HepG2 (cell line): ENCODE data around the gene POM121. TPM values are rescaled to one million over a fixed set of nuclear protein-coding genes. Genes with fewer than 3 reads are reported as not detected.
A peak's percentile ranks its signal among the peaks of the same experiment; 100 is the strongest.

ENCODE experiments used
- BCL3 ChIP-seq: sonication (generic); formaldehyde crosslinking; IDR thresholded peaks from 2 replicates; pipeline ENCODE4 v1.5.1; 2020; ENCODE audit warnings: mild to moderate bottlenecking, missing genetic modification reagents, moderate library complexity
- CENPT ChIP-seq: sonication (generic); formaldehyde crosslinking; IDR thresholded peaks from 2 replicates; pipeline ENCODE4 v1.8.0; 2022; ENCODE audit warnings: low read depth, mild to moderate bottlenecking, moderate library complexity, missing genetic modification reagents
- E2F1 ChIP-seq: sonication (generic); formaldehyde crosslinking; IDR thresholded peaks from 2 replicates; pipeline ENCODE4 v1.5.0; 2020; ENCODE audit warnings: missing genetic modification reagents
- ETV6 ChIP-seq: sonication (generic); formaldehyde crosslinking; conservative IDR thresholded peaks from 2 replicates; pipeline ENCODE4 v1.4.0; 2020; ENCODE audit warnings: missing genetic modification reagents
- GATAD1 ChIP-seq: IDR thresholded peaks from 2 replicates; pipeline ENCODE4 v1.6.1; 2016; ENCODE audit warnings: missing genetic modification reagents, missing compliant biosample characterization
- GPN1 ChIP-seq: sonication (generic); formaldehyde crosslinking; IDR thresholded peaks from 2 replicates; pipeline ENCODE4 v1.5.1; 2020; ENCODE audit warnings: missing genetic modification reagents, borderline replicate concordance
- HNF4G ChIP-seq, 2 experiments: sonication (generic) in 1 of 2; formaldehyde crosslinking in 1 of 2; IDR thresholded peaks; 2 replicates each; pipeline versions ENCODE4 v1.4.0 to v1.6.1; 2011 to 2020; ENCODE audit warnings: borderline replicate concordance in 2 of 2, low read depth in 2 of 2, mild to moderate bottlenecking in 2 of 2, low read length in 1 of 2, missing genetic modification reagents in 1 of 2, moderate library complexity in 1 of 2
- ISX ChIP-seq: sonication (generic); formaldehyde crosslinking; conservative IDR thresholded peaks from 2 replicates; pipeline ENCODE4 v1.5.0; 2020; ENCODE audit warnings: missing genetic modification reagents
- POLR2AphosphoS5 ChIP-seq: IDR thresholded peaks from 2 replicates; pipeline ENCODE4 v1.6.1; 2012; ENCODE audit warnings: low read depth, low read length
- SKI ChIP-seq: fragments of 450-650 bp; IDR thresholded peaks from one replicate; pipeline ENCODE4 v1.6.1; 2018; ENCODE audit warnings: mild to moderate bottlenecking; ENCODE audit not compliant: partially characterized antibody
- SKIL ChIP-seq: sonication (generic); formaldehyde crosslinking; IDR thresholded peaks from 2 replicates; pipeline ENCODE4 v1.8.0; 2022; ENCODE audit warnings: missing genetic modification reagents, mild to moderate bottlenecking, moderate library complexity, borderline replicate concordance
- TBX2 ChIP-seq: sonication (generic); formaldehyde crosslinking; IDR thresholded peaks from 2 replicates; pipeline ENCODE4 v1.5.0; 2020; ENCODE audit warnings: missing genetic modification reagents, mild to moderate bottlenecking, borderline replicate concordance
- UBTF ChIP-seq: sonication (generic); formaldehyde crosslinking; IDR thresholded peaks from 2 replicates; pipeline ENCODE4 v1.4.0; 2020; ENCODE audit warnings: mild to moderate bottlenecking, missing genetic modification reagents
- XRCC5 ChIP-seq: fragments of 200-400 bp; formaldehyde crosslinking; optimal IDR thresholded peaks from 2 replicates; pipeline ENCODE3; 2017; ENCODE audit warnings: mild to moderate bottlenecking, low read length
- ZBTB37 ChIP-seq: sonication (generic); formaldehyde crosslinking; IDR thresholded peaks from 2 replicates; pipeline ENCODE4 v1.4.0; 2020; ENCODE audit warnings: mild to moderate bottlenecking, missing genetic modification reagents
- ZNF205 ChIP-seq: IDR thresholded peaks from 2 replicates; pipeline ENCODE4 v1.6.1; 2018; ENCODE audit warnings: missing biosample characterization, missing genetic modification reagents
- ZNF225 ChIP-seq: sonication (generic); formaldehyde crosslinking; IDR thresholded peaks from 2 replicates; pipeline ENCODE4 v1.4.0; 2020; ENCODE audit warnings: mild to moderate bottlenecking, missing genetic modification reagents
- ZNF530 ChIP-seq: sonication (generic); formaldehyde crosslinking; IDR thresholded peaks from 2 replicates; pipeline ENCODE4 v1.5.0; 2020; ENCODE audit warnings: low read depth, mild to moderate bottlenecking, missing genetic modification reagents
- ZNF841 ChIP-seq: sonication (generic); formaldehyde crosslinking; IDR thresholded peaks from 2 replicates; pipeline ENCODE4 v1.8.1; 2023; ENCODE audit warnings: missing genetic modification reagents, borderline replicate concordance
- ZNF879 ChIP-seq: sonication (generic); formaldehyde crosslinking; IDR thresholded peaks from 2 replicates; pipeline ENCODE4 v1.8.1; 2023; ENCODE audit warnings: missing genetic modification reagents
- ZSCAN22 ChIP-seq: sonication (generic); formaldehyde crosslinking; IDR thresholded peaks from 2 replicates; pipeline ENCODE4 v1.4.0; 2020; ENCODE audit warnings: mild to moderate bottlenecking, missing genetic modification reagents
- polyA plus RNA-seq, 8 experiments: library from polyadenylated mRNA; depleted of rRNA in 3 of 8; stranded (reverse) in 7 of 8; unstranded in 1 of 8; fragments of >200 nt; fragmentation: Illumina TruSeq in 4 of 8; extraction: Trizol in 4 of 8; gene quantifications; 2 replicates each; pipeline versions ENCODE4 v1.2.1 to v1.2.3, GENCODE V29; 2011 to 2016; ENCODE audit warnings: low read depth in 4 of 8, missing spikeins in 1 of 8, mixed read lengths in 1 of 8; ENCODE audit not compliant: insufficient read depth in 1 of 8
- total RNA-seq, 5 experiments: library from RNA; depleted of rRNA; stranded (reverse); fragments of >200 nt; fragmentation: Illumina TruSeq; extraction: Trizol; gene quantifications; 2 replicates each; pipeline ENCODE4 v1.2.3, GENCODE V29; 2016; ENCODE audit warnings: low read depth in 1 of 5

POM121 gene
- total and polyA plus RNA-seq, 2 of the 13 experiments (the other 11 are each of a cell fraction or from before 2014, with no cell fraction given): 8.4 to 10.3 TPM

GRCh38 chr7:72924733-72925545 lies at the start of gene POM121 (continued):
- no peak; the same call in 1 of the 2 replicates for TF ChIP-seq ETV6 (CRISPR knock-in tag)
- TF ChIP-seq GPN1: no peak
- peak; percentile 98 for TF ChIP-seq GATAD1 (CRISPR knock-in tag)
- no peak for TF ChIP-seq ZNF879 (CRISPR knock-in tag)
- TF ChIP-seq SKIL (CRISPR knock-in tag): no peak
- TF ChIP-seq ISX (CRISPR knock-in tag): no peak
- no peak for TF ChIP-seq BCL3
- peak; percentile 75; the same call in 1 of the 2 replicates for TF ChIP-seq UBTF (CRISPR knock-in tag)
- no peak for TF ChIP-seq ZNF225
- TF ChIP-seq POLR2AphosphoS5: peak; percentile 36
- no peak for TF ChIP-seq ZNF530 (CRISPR knock-in tag)
- TF ChIP-seq ZNF841 (CRISPR knock-in tag): no peak
- no peak for TF ChIP-seq CENPT
- TF ChIP-seq XRCC5: no peak
- no peak for TF ChIP-seq E2F1 (CRISPR knock-in tag)
- no peak for TF ChIP-seq ZSCAN22 (CRISPR knock-in tag)
- TF ChIP-seq TBX2 (CRISPR knock-in tag): no peak
- TF ChIP-seq HNF4G (IDR thresholded peaks at IDR 0.05; ENCODE audit: borderline replicate concordance, low read depth, low read length): no peak
- no peak for TF ChIP-seq HNF4G (CRISPR knock-in tag; IDR thresholded peaks at IDR 0.05; ENCODE audit: borderline replicate concordance, low read depth)
- TF ChIP-seq ZNF205 (CRISPR knock-in tag): no peak
- TF ChIP-seq ZBTB37 (CRISPR knock-in tag): no peak
- peak; percentile 20 for TF ChIP-seq SKI
